Measurements from ENCODE around the gene NTMT1. TPM values are rescaled to one million over a fixed set of nuclear protein-coding genes. Genes with fewer than 3 reads are reported as not detected.
A peak's percentile ranks its signal among the peaks of the same experiment; 100 is the strongest.
"Not testable (repeated sequence)": the region's sequence is repeated elsewhere in the genome, so short reads cannot be mapped to it uniquely, and the experiment has no call there.

The NTMT1 gene
- total and polyA plus RNA-seq, 10 donors: 22.8 to 50.5 (median 36.6) TPM

- Histone ChIP-seq H3K4me3 (no peak overlapping the region), H3K4me1 (peaks cover 0 to 22% (median 5%) of the 10 kb centered on the region in 6 donors), H3K27ac (peak overlapping the region in 1 of 8 donors; percentile 33), H3K36me3 (no peaks in the 10 kb centered on the region), H3K9me3 (no peaks in the 10 kb centered on the region), H3K27me3 (replicated peaks in 1 of 7) (no peaks in the 10 kb centered on the region)
- TF ChIP-seq POLR2A (IDR thresholded peaks at IDR 0.05) (no peak), CTCF (IDR thresholded peaks at IDR 0.05 in 8 of 11, conservative IDR thresholded peaks at IDR 0.05 in 3 of 11) (no peak), POLR2AphosphoS5 (IDR thresholded peaks at IDR 0.05) (no peak)
- WGBS, 5 donors: 81 to 88% (median 82%) methylated on average over 23 of the region's 23 CpGs
- no peak for DNase-seq
- intact Hi-C loops (cut with DNase I; ENCODE audit: low total_unique reads): no loop called here
Measured at GRCh38 chr9:129587487-129588262, 38.3 kb upstream of the NTMT1 start.

GRCh38 chr9:129590466-129590865, 35.5 kb upstream of the NTMT1 start:
- DNase-seq: no peak
- H3K36me3 ChIP-seq: no peaks in the 10 kb centered on the region
- H3K27me3 ChIP-seq (replicated peaks in 1 of 7): peaks cover 0 to 5% (median 0%) of the 10 kb centered on the region in 7 donors
- no peak overlapping the region for H3K27ac ChIP-seq
- no peaks in the 10 kb centered on the region for H3K9me3 ChIP-seq
- 84 to 95% (median 87%) methylated on average over 6 of the region's 6 CpGs for WGBS, 5 donors
- intact Hi-C loops (cut with DNase I; ENCODE audit: low total_unique reads): no loop called here
- no peak overlapping the region for H3K4me3 ChIP-seq
- TF ChIP-seq POLR2AphosphoS5 (IDR thresholded peaks at IDR 0.05) (no peak), POLR2A (IDR thresholded peaks at IDR 0.05) (no peak), CTCF (IDR thresholded peaks at IDR 0.05 in 8 of 11, conservative IDR thresholded peaks at IDR 0.05 in 3 of 11) (no peak)
- H3K4me1 ChIP-seq: peaks cover 0 to 26% (median 5%) of the 10 kb centered on the region in 6 donors

GRCh38 chr9:129591916-129592315, 34.0 kb upstream of the NTMT1 start:
- WGBS, 5 donors: 73 to 90% (median 86%) methylated on average over 5 of the region's 5 CpGs
- peaks cover 0 to 32% (median 16%) of the 10 kb centered on the region in 6 donors for H3K4me1 ChIP-seq
- no peak overlapping the region for H3K27ac ChIP-seq
- TF ChIP-seq POLR2A (IDR thresholded peaks at IDR 0.05) (no peak), CTCF (IDR thresholded peaks at IDR 0.05 in 8 of 11, conservative IDR thresholded peaks at IDR 0.05 in 3 of 11) (no peak), POLR2AphosphoS5 (IDR thresholded peaks at IDR 0.05) (no peak)
- no peak for DNase-seq
- H3K9me3 ChIP-seq: no peaks in the 10 kb centered on the region
- H3K4me3 ChIP-seq: no peak overlapping the region
- intact Hi-C loops (cut with DNase I; ENCODE audit: low total_unique reads): no loop called here
- H3K36me3 ChIP-seq: no peaks in the 10 kb centered on the region
- H3K27me3 ChIP-seq (replicated peaks in 1 of 7): peaks cover 0 to 13% (median 3%) of the 10 kb centered on the region in 7 donors

GRCh38 chr9:129592790-129593189, 33.2 kb upstream of the NTMT1 start:
- intact Hi-C loops (cut with DNase I; ENCODE audit: low total_unique reads): not testable (repeated sequence)

More at GRCh38 chr9:129592790-129593189, 33.2 kb upstream of the NTMT1 start:
- not testable (repeated sequence) for H3K9me3 ChIP-seq, H3K27ac ChIP-seq, H3K4me3 ChIP-seq, DNase-seq, H3K36me3 ChIP-seq
- H3K4me1 ChIP-seq: peaks cover 8 to 37% (median 24%) of the 10 kb centered on the region in 6 donors
- 88 to 92% (median 89%) methylated on average over 10 of the region's 10 CpGs for WGBS, 5 donors
- H3K27me3 ChIP-seq (replicated peaks in 1 of 7): peaks cover 0 to 22% (median 12%) of the 10 kb centered on the region in 7 donors

Measured in spleen (tissue), 11 donors.